Osteoblast (primary cell): Measurements from ENCODE around the gene CXXC1. TPM values are rescaled to one million over a fixed set of nuclear protein-coding genes. Genes with fewer than 3 reads are reported as not detected.
"Not testable (repeated sequence)": the region's sequence is repeated elsewhere in the genome, so short reads cannot be mapped to it uniquely, and the experiment has no call there.

Experiments
- DNase-seq: peaks from one replicate; pipeline ENCODE4 v3.0.0; 2011; ENCODE audit warnings: low spot score, mixed read lengths; ENCODE audit not compliant: insufficient read length; ENCODE audit errors: missing footprints
- H2AFZ ChIP-seq: 2 replicates; pipeline ENCODE4 v1.6.0; 2011; ENCODE audit warnings: mild to moderate bottlenecking, low read length
- H3K27ac ChIP-seq: 2 replicates; pipeline ENCODE4 v1.5.1; 2011; ENCODE audit warnings: mild to moderate bottlenecking, low read depth, low read length, moderate library complexity
- H3K27me3 ChIP-seq: 2 replicates; pipeline ENCODE4 v1.6.0; 2012; ENCODE audit warnings: mild to moderate bottlenecking, control low read depth, inconsistent platforms, low read length, moderate library complexity; ENCODE audit not compliant: insufficient read depth
- H3K36me3 ChIP-seq: 2 replicates; pipeline ENCODE4 v1.5.1; 2011; ENCODE audit warnings: mild to moderate bottlenecking, low read length, control low read depth, moderate library complexity; ENCODE audit not compliant: insufficient read depth
- H3K4me1 ChIP-seq: 2 replicates; pipeline ENCODE4 v1.5.1; 2011; ENCODE audit warnings: mild to moderate bottlenecking, low read length, control low read depth, moderate library complexity; ENCODE audit not compliant: insufficient read depth
- H3K4me2 ChIP-seq: 2 replicates; pipeline ENCODE4 v1.6.0; 2011; ENCODE audit warnings: mild to moderate bottlenecking, low read length; ENCODE audit not compliant: insufficient read depth
- H3K4me3 ChIP-seq: fragments of 200-600 bp; sonication (generic); 3 replicates; pipeline ENCODE4 v1.5.1; 2012; ENCODE audit warnings: mild to moderate bottlenecking, low read length, inconsistent platforms; ENCODE audit not compliant: insufficient read depth
- H3K79me2 ChIP-seq: 2 replicates; pipeline ENCODE4 v1.6.0; 2012; ENCODE audit warnings: mild to moderate bottlenecking, low read length, control low read depth, inconsistent platforms; ENCODE audit not compliant: insufficient read depth
- H3K9me3 ChIP-seq: 2 replicates; pipeline ENCODE4 v1.5.1; 2011; ENCODE audit warnings: low read depth, low read length, control low read depth
- H4K20me1 ChIP-seq: 2 replicates; pipeline ENCODE4 v1.6.0; 2012; ENCODE audit warnings: mild to moderate bottlenecking, low read length, control low read depth; ENCODE audit not compliant: insufficient read depth
- total RNA-seq: library from RNA; depleted of rRNA; stranded (reverse); fragments of >200 nt; gene quantifications from 2 replicates; pipeline ENCODE4 v1.2.3, GENCODE V29; 2012
- TF ChIP-seq, protein P1 (sequence below): IDR thresholded peaks from 2 replicates; pipeline ENCODE4 v1.5.1; 2011; ENCODE audit warnings: mild to moderate bottlenecking, low read depth, low read length, moderate library complexity; ENCODE audit errors: extremely low read depth

CXXC1 gene
- total RNA-seq, 1 donor: 33.3 TPM

DNA sequence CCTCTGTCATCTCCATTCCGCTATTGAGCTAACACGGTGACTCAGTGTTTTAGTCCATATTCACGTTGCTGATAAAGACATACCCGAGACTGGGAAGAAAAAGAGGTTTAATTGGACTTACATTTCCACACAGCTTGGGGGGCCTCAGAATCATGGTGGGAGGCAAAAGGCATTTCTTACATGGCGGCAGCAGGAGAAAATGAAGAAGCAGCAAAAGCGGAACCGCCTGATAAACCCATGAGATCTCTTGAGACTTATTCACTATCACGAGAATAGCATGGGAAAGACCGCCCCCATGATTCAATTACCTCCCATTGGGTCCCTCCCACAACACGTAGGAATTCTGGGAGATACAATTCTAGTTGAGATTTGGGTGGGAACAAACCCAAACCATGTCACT lies 22.6 kb upstream of the CXXC1 start:
- Histone ChIP-seq H2AFZ (no peak overlapping the region), H3K27ac (no peak overlapping the region), H3K79me2 (no peaks in the 10 kb centered on the region), H3K4me2 (no peak overlapping the region), H4K20me1 (no peaks in the 10 kb centered on the region), H3K36me3 (no peaks in the 10 kb centered on the region), H3K4me3 (no peak overlapping the region), H3K27me3 (peaks cover 6% of the 10 kb centered on the region), H3K4me1 (peaks cover 15% of the 10 kb centered on the region), H3K9me3 (no peaks in the 10 kb centered on the region)
- TF ChIP-seq, protein P1, sequence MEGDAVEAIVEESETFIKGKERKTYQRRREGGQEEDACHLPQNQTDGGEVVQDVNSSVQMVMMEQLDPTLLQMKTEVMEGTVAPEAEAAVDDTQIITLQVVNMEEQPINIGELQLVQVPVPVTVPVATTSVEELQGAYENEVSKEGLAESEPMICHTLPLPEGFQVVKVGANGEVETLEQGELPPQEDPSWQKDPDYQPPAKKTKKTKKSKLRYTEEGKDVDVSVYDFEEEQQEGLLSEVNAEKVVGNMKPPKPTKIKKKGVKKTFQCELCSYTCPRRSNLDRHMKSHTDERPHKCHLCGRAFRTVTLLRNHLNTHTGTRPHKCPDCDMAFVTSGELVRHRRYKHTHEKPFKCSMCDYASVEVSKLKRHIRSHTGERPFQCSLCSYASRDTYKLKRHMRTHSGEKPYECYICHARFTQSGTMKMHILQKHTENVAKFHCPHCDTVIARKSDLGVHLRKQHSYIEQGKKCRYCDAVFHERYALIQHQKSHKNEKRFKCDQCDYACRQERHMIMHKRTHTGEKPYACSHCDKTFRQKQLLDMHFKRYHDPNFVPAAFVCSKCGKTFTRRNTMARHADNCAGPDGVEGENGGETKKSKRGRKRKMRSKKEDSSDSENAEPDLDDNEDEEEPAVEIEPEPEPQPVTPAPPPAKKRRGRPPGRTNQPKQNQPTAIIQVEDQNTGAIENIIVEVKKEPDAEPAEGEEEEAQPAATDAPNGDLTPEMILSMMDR: no peak
- no peak for DNase-seq

DNA sequence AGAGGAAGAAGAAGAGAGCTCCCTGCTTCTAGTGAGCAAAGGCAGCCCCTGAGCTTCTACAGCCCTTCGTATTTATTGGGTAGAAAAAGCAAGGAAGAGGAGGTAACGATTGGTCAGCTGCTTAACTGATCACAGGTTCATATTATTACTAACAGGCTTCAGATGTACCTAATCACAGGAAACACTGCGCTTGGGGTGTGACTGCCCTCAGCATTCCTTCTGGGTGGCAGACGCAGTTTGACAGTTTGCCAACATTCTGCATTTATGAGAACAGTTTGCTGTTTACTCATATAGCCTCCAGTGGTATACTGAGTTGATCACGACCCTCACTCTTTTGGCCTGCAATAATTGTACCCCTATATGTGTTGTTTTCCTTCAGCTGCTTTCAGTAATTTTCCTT lies 21.4 kb upstream of the CXXC1 start:
- not testable (repeated sequence) for H3K27me3 ChIP-seq, DNase-seq, H3K4me2 ChIP-seq, H3K4me3 ChIP-seq, H3K27ac ChIP-seq, H3K36me3 ChIP-seq, H2AFZ ChIP-seq, H3K79me2 ChIP-seq, H3K9me3 ChIP-seq, H4K20me1 ChIP-seq
- H3K4me1 ChIP-seq: peaks cover 15% of the 10 kb centered on the region

DNA sequence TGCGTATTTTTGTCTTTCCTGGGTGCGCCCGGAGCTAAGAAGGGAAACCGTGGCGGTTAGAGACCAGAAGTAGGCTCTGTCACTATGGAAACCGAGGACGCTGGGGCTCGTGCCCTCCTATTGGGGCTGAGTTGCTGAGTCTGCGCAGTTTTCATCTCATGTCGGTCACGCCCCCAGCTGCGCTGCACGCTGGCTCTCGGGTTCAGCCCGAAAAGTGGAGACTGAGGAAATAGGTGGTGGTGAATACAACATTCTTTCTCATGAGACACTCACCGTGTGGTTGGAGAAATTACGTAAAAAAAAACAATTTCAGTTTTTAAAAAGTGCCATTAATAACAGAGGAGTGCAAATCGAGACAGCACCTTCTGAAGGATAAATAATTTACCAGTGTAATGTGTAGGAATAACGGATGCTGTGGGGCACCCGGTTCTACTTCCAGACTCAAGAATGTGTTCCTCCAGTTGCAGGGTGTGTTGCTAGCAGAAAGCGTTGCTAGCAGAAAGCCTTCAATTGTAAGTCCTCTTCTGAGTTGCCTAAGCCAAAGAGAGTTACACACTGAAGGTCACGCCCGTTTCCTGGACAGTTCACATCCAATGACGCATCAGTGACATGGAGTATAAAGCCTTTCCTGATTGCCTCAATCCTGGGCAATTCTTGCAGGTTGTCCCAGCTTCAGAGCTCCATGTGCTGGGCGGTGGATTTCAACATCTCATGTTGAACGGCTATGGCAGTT lies 20.4 kb upstream of the CXXC1 start:
- peak overlapping the region; percentile 73 for H3K4me3 ChIP-seq
- H4K20me1 ChIP-seq: no peaks in the 10 kb centered on the region
- no peaks in the 10 kb centered on the region for H3K9me3 ChIP-seq
- H3K4me1 ChIP-seq: peaks cover 15% of the 10 kb centered on the region
- TF ChIP-seq, protein P1: no peak
- peak overlapping the region; percentile 76 for H2AFZ ChIP-seq
- peaks cover 15% of the 10 kb centered on the region for H3K27me3 ChIP-seq
- peak overlapping the region; percentile 96 for H3K4me2 ChIP-seq
- no peaks in the 10 kb centered on the region for H3K36me3 ChIP-seq
- H3K27ac ChIP-seq: peak overlapping the region; percentile 57
- peak; percentile 96 for DNase-seq
- H3K79me2 ChIP-seq: no peaks in the 10 kb centered on the region

DNA sequence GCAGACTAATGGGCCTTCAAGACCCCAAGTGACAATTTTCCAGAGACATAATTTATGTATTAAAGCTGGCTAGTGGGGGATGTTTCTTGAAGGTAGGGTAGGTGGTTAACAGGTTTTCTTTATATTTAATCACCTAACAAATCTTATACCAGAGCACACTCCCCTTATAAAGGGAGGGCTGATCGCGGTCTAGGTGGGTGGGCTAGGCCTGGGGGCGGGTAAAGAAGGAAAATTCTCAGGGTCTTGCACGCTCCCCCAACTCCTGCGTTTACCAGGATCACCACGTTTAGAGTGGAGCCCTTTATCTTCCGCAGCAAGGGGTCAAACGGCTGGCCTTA lies 19.9 kb upstream of the CXXC1 start:
- no peak for DNase-seq
- Histone ChIP-seq H3K27me3 (peaks cover 18% of the 10 kb centered on the region), H4K20me1 (no peaks in the 10 kb centered on the region), H3K4me2 (peak overlapping the region; percentile 96), H3K4me3 (peak overlapping the region; percentile 73), H3K4me1 (peaks cover 15% of the 10 kb centered on the region), H3K79me2 (no peaks in the 10 kb centered on the region), H3K36me3 (no peaks in the 10 kb centered on the region), H2AFZ (peak overlapping the region; percentile 76), H3K27ac (peak overlapping the region; percentile 57), H3K9me3 (no peaks in the 10 kb centered on the region)
- TF ChIP-seq, protein P1: no peak
